Measurements from ENCODE around the gene CSTB.

The CSTB gene

GRCh38 chr21:43808832-43809251 lies 32.7 kb upstream of the CSTB start:
- peak overlapping the region; percentile 37; the same call in 1 of the 2 replicates for H3K27ac ChIP-seq
- TF ChIP-seq, protein P1, sequence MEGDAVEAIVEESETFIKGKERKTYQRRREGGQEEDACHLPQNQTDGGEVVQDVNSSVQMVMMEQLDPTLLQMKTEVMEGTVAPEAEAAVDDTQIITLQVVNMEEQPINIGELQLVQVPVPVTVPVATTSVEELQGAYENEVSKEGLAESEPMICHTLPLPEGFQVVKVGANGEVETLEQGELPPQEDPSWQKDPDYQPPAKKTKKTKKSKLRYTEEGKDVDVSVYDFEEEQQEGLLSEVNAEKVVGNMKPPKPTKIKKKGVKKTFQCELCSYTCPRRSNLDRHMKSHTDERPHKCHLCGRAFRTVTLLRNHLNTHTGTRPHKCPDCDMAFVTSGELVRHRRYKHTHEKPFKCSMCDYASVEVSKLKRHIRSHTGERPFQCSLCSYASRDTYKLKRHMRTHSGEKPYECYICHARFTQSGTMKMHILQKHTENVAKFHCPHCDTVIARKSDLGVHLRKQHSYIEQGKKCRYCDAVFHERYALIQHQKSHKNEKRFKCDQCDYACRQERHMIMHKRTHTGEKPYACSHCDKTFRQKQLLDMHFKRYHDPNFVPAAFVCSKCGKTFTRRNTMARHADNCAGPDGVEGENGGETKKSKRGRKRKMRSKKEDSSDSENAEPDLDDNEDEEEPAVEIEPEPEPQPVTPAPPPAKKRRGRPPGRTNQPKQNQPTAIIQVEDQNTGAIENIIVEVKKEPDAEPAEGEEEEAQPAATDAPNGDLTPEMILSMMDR (conservative IDR thresholded peaks at IDR 0.05) = no peak

GRCh38 chr21:43808367-43808766 lies 32.3 kb upstream of the CSTB start:
- peak overlapping the region; percentile 37; the same call in 1 of the 2 replicates for H3K27ac ChIP-seq
- TF ChIP-seq, protein P1 (conservative IDR thresholded peaks at IDR 0.05) = no peak

DNA sequence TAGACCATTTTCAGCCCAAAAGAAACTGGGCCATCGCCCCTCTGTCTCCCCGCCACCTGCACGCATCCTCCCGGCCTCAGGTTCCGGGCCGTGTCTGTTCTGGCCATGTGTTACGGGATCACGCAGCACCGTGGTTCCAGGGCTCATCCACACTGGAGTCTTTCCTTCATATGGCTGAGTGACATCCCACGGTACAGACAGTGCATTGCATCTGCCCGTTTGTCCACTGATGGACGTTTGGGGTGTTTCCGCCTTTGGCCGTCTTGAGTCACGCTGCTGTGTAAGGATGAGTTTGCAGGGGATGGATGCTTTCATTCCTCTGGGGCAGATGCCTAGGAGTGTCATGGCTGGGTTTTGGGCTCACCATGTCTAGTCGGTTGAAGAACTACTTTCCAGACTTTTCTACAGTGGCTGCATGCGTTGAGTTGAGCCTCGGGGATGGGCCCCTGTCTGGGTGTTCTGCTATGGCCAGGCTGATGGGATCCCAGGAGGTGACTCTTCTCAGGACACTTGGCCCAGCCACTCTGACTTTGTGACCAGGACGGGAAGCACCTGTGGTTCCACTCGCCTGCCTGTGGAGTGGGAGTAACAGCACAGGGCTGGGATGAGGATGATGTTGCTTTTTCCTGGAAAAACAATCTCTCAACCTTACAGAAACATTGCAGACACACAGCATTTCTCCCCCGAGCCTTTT lies 30.1 kb upstream of the CSTB start:
- H3K27ac ChIP-seq = 0 out of 2 replicates have a peak overlapping the region, but pooled peaks have one; percentile 10
- TF ChIP-seq, protein P1 (conservative IDR thresholded peaks at IDR 0.05) = no peak

GRCh38 chr21:43805275-43805800 lies 29.2 kb upstream of the CSTB start:
- peak overlapping the region; percentile 7; the same call in 1 of the 2 replicates for H3K27ac ChIP-seq

GRCh38 chr21:43803558-43804300 lies 27.6 kb upstream of the CSTB start:
- TF ChIP-seq, protein P1 (conservative IDR thresholded peaks at IDR 0.05) = no peak
- H3K27ac ChIP-seq = no peak overlapping the region

More at GRCh38 chr21:43805275-43805800, 29.2 kb upstream of the CSTB start:
- TF ChIP-seq, protein P1 (conservative IDR thresholded peaks at IDR 0.05) = no peak

DNA sequence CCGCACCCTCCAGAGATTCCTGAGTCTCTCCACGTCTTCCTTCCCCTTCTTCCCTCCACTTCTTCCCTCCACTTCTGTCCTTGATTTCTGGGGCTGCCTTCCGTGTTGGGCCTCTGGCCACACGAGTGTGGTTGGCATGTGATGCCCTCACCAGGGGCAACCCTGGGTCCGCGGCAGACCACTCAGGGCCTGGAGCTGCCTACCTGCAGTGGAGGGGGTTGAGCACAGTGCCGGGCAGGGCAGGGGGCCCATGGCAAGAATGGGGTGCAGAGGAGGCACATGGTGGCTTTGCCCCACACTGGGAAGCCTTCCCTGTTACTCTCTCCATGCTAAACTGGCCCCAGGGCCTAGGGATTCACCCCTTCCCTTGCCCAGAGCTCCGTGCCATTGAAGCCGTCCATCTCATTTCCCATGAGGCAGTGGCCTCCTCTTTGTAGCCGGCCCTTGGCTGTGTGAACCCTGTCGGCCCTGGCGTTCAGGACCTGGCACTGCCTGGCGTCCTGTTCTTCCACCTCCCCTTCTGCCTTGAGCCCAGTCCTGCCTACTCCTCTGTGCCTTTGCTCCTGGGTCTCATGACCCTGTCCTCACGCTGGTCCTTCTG lies 26.7 kb upstream of the CSTB start:
- no peak overlapping the region for H3K27ac ChIP-seq
- TF ChIP-seq, protein P1 (conservative IDR thresholded peaks at IDR 0.05) = no peak

Measured in VCaP (cell line).